H9 (cell line): ENCODE measurements around the gene TTN. TPM values are rescaled to one million over a fixed set of nuclear protein-coding genes. Genes with fewer than 3 reads are reported as not detected.

Experiments used
- DNase-seq: peaks from one replicate; pipeline ENCODE4 v3.0.0-alpha.2; 2017
- H2AFZ ChIP-seq: one replicate; pipeline ENCODE4 v1.6.1; 2013; ENCODE audit warnings: mild to moderate bottlenecking, low read length, control low read depth, moderate library complexity
- H2AK5ac ChIP-seq: 2 replicates; pipeline ENCODE4 v1.6.1; 2013; ENCODE audit warnings: low read length, control low read depth, mixed read lengths; ENCODE audit not compliant: insufficient read length
- H2BK120ac ChIP-seq: one replicate; pipeline ENCODE4 v1.6.1; 2013; ENCODE audit warnings: low read depth, mild to moderate bottlenecking, low read length, control low read depth, inconsistent platforms; ENCODE audit not compliant: poor library complexity, severe bottlenecking
- H2BK12ac ChIP-seq: 2 replicates; pipeline ENCODE4 v1.6.1; 2013; ENCODE audit warnings: low read length, control low read depth, mixed read lengths, low read depth; ENCODE audit not compliant: insufficient read length
- H2BK15ac ChIP-seq: 2 replicates; pipeline ENCODE4 v1.6.1; 2013; ENCODE audit warnings: low read depth, low read length, control low read depth
- H2BK20ac ChIP-seq: one replicate; pipeline ENCODE4 v1.6.1; 2013; ENCODE audit warnings: low read depth, mild to moderate bottlenecking, low read length, control low read depth, inconsistent platforms; ENCODE audit not compliant: poor library complexity, severe bottlenecking
- H2BK5ac ChIP-seq: 2 replicates; pipeline ENCODE4 v1.6.1; 2013; ENCODE audit warnings: low read length, control low read depth, mixed read lengths; ENCODE audit not compliant: insufficient read length
- H3K14ac ChIP-seq: 2 replicates; pipeline ENCODE4 v1.6.1; 2013; ENCODE audit warnings: low read length, control low read depth; ENCODE audit not compliant: insufficient read depth
- H3K18ac ChIP-seq: 2 replicates; pipeline ENCODE4 v1.6.1; 2013; ENCODE audit warnings: low read depth, mild to moderate bottlenecking, mixed read lengths, low read length, control low read depth; ENCODE audit not compliant: insufficient read length
- H3K23ac ChIP-seq: 2 replicates; pipeline ENCODE4 v1.6.1; 2013; ENCODE audit warnings: low read length, control low read depth, mixed read lengths, low read depth; ENCODE audit not compliant: insufficient read length
- H3K23me2 ChIP-seq: 2 replicates; pipeline ENCODE4 v1.6.1; 2013; ENCODE audit warnings: low read depth, mild to moderate bottlenecking, mixed read lengths, low read length, control low read depth; ENCODE audit not compliant: insufficient read length, poor library complexity, severe bottlenecking
- H3K27ac ChIP-seq: 2 replicates; pipeline ENCODE4 v1.5.1; 2013; ENCODE audit warnings: low read length, control low read depth, mixed read lengths, low read depth; ENCODE audit not compliant: insufficient read length
- H3K27me3 ChIP-seq: 2 replicates; pipeline ENCODE4 v1.6.1; 2013; ENCODE audit warnings: low read length, control low read depth, inconsistent platforms; ENCODE audit not compliant: insufficient read depth
- H3K4ac ChIP-seq: 2 replicates; pipeline ENCODE4 v1.6.1; 2013; ENCODE audit warnings: low read depth, mild to moderate bottlenecking, control low read depth, inconsistent platforms, low read length, moderate library complexity
- H3K4me1 ChIP-seq: 2 replicates; pipeline ENCODE4 v1.6.1; 2013; ENCODE audit warnings: low read length, control low read depth, inconsistent platforms; ENCODE audit not compliant: insufficient read depth
- H3K4me2 ChIP-seq: 2 replicates; pipeline ENCODE4 v1.6.1; 2013; ENCODE audit warnings: low read length, control low read depth, mixed read lengths; ENCODE audit not compliant: insufficient read length, insufficient read depth
- H3K56ac ChIP-seq: 2 replicates; pipeline ENCODE4 v1.6.1; 2013; ENCODE audit warnings: low read depth, mild to moderate bottlenecking, mixed read lengths, low read length, control low read depth; ENCODE audit not compliant: insufficient read length
- H3K79me1 ChIP-seq: 2 replicates; pipeline ENCODE4 v1.6.1; 2013; ENCODE audit warnings: low read depth, mild to moderate bottlenecking, moderate library complexity, low read length, control low read depth, inconsistent platforms; ENCODE audit not compliant: insufficient read depth, poor library complexity, severe bottlenecking
- H3K79me2 ChIP-seq: 2 replicates; pipeline ENCODE4 v1.6.1; 2013; ENCODE audit warnings: low read length, control low read depth, inconsistent platforms; ENCODE audit not compliant: insufficient read depth
- H3K9ac ChIP-seq: 2 replicates; pipeline ENCODE4 v1.6.1; 2013; ENCODE audit warnings: low read length, control low read depth, mixed read lengths; ENCODE audit not compliant: insufficient read length; ENCODE audit errors: extremely low read depth
- H3K9me3 ChIP-seq: one replicate; pipeline ENCODE4 v1.6.1; 2013; ENCODE audit warnings: low read depth, low read length, inconsistent platforms; ENCODE audit not compliant: control insufficient read depth
- H3T11ph ChIP-seq: one replicate; pipeline ENCODE4 v1.6.1; 2013; ENCODE audit warnings: mild to moderate bottlenecking, low read length, control low read depth, inconsistent platforms
- H4K20me1 ChIP-seq: one replicate; pipeline ENCODE4 v1.6.1; 2013; ENCODE audit not compliant: control insufficient read depth, insufficient read length, insufficient read depth
- H4K5ac ChIP-seq: 2 replicates; pipeline ENCODE4 v1.6.1; 2013; ENCODE audit warnings: low read depth, mild to moderate bottlenecking, mixed read lengths, low read length, control low read depth; ENCODE audit not compliant: insufficient read length
- H4K8ac ChIP-seq: replicated peaks from 2 replicates; pipeline ENCODE4 v1.6.1; 2013; ENCODE audit warnings: low read length, control low read depth, mixed read lengths, low read depth; ENCODE audit not compliant: insufficient read length
- H4K91ac ChIP-seq: 2 replicates; pipeline ENCODE4 v1.6.1; 2013; ENCODE audit warnings: low read depth, mild to moderate bottlenecking, moderate library complexity, mixed read lengths, low read length, control low read depth; ENCODE audit not compliant: insufficient read length
- H3K27ac Mint-ChIP-seq, 3 experiments: 2 replicates in 2 of 3; 3 replicates in 1 of 3; pipeline ENCODE4 v1.8.0; 2020 to 2021; ENCODE audit warnings: mixed read lengths in 3 of 3, mild to moderate bottlenecking in 1 of 3, moderate library complexity in 1 of 3
- H3K27me3 Mint-ChIP-seq: 2 replicates; pipeline ENCODE4 v1.8.0; 2021; ENCODE audit warnings: low read depth, mild to moderate bottlenecking, moderate library complexity, mixed read lengths
- H3K36me3 Mint-ChIP-seq, 3 experiments: 2 replicates in 2 of 3; 3 replicates in 1 of 3; pipeline ENCODE4 v1.8.0; 2020 to 2021; ENCODE audit warnings: low read depth in 3 of 3, mixed read lengths in 3 of 3; ENCODE audit not compliant: insufficient read depth in 1 of 3
- H3K4me1 Mint-ChIP-seq, 2 experiments: 2 replicates each; pipeline ENCODE4 v1.8.0; 2020; ENCODE audit warnings: mixed read lengths in 2 of 2
- H3K4me3 Mint-ChIP-seq, 2 experiments: 2 replicates in 1 of 2; 3 replicates in 1 of 2; pipeline ENCODE4 v1.8.0; 2020 to 2021; ENCODE audit warnings: mild to moderate bottlenecking in 2 of 2, mixed read lengths in 2 of 2, moderate library complexity in 1 of 2
- H3K9me3 Mint-ChIP-seq, 2 experiments: 2 replicates in 1 of 2; 3 replicates in 1 of 2; pipeline ENCODE4 v1.8.0; 2020; ENCODE audit warnings: mild to moderate bottlenecking in 2 of 2, mixed read lengths in 2 of 2, moderate library complexity in 1 of 2
- WGBS: extraction: QIAGEN DNeasy Blood & Tissue Kit; methylation state at CpG from one replicate; pipeline ENCODE4 v1.1.7; 2013; ENCODE audit warnings: missing lambda C conversion rate, low lambda C conversion rate, mixed read lengths; ENCODE audit not compliant: insufficient read length; ENCODE audit errors: extremely low coverage; 5-methylcytosine and 5-hydroxymethylcytosine counted together
- total RNA-seq: library from RNA; stranded (reverse); gene quantifications from 2 replicates; pipeline ENCODE4 v1.2.1, GENCODE V29; 2021
- TF ChIP-seq, protein P1 (sequence below): fragments of 200-600 bp; sonication (generic); conservative IDR thresholded peaks from 3 replicates; pipeline ENCODE4 v1.8.0; 2021; ENCODE audit warnings: antibody characterized with exemption, mild to moderate bottlenecking

TTN gene
- total RNA-seq, 1 experiment from 2014 or later, result 0.70 TPM

DNA sequence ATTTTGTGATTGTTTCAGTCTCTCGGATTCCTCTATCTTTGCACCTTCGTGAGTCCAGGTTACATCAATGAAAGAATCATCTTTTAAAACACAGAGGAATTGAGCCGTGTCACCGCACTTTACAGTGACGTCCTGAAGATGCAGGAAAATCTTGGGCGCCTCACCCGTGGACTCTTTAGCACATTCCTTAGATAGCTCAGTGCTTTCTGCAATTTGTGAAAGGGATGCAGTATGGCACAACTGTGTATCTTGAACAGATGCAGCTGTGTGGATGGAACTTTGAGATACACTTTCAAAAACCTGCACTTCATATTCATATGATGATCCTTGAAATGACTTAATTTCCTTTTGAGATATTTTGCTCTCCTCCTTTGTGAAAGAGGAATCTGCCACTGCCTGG lies 50.9 kb downstream of the TTN start:
- Histone ChIP-seq H3K23ac (no peak overlapping the region), H3K9me3 (no peaks in the 10 kb centered on the region), H4K91ac (no peak overlapping the region), H2BK12ac (no peak overlapping the region), H3K9ac (no peak overlapping the region), H3K27ac (no peak overlapping the region), H2BK20ac (no peak overlapping the region), H3K4me2 (no peak overlapping the region), H4K5ac (no peak overlapping the region), H4K20me1 (no peaks in the 10 kb centered on the region), H3K79me1 (no peaks in the 10 kb centered on the region), H3K4ac (no peak overlapping the region), H3T11ph (no peak overlapping the region), H2AFZ (no peak overlapping the region), H4K8ac (no peak overlapping the region), H3K56ac (no peak overlapping the region), H3K18ac (no peak overlapping the region), H2BK5ac (no peak overlapping the region), H3K14ac (no peak overlapping the region), H2AK5ac (no peak overlapping the region), H2BK15ac (no peak overlapping the region), H3K27me3 (no peaks in the 10 kb centered on the region), H3K4me1 (no peaks in the 10 kb centered on the region), H3K23me2 (no peaks in the 10 kb centered on the region), H3K79me2 (no peaks in the 10 kb centered on the region), H2BK120ac (no peak overlapping the region)
- no peak overlapping the region for H3K4me3 Mint-ChIP-seq
- no peaks in the 10 kb centered on the region for H3K36me3 Mint-ChIP-seq
- H3K27me3 Mint-ChIP-seq, result no peaks in the 10 kb centered on the region
- no peak overlapping the region for H3K27ac Mint-ChIP-seq
- DNase-seq, result no peak
- TF ChIP-seq, protein P1, sequence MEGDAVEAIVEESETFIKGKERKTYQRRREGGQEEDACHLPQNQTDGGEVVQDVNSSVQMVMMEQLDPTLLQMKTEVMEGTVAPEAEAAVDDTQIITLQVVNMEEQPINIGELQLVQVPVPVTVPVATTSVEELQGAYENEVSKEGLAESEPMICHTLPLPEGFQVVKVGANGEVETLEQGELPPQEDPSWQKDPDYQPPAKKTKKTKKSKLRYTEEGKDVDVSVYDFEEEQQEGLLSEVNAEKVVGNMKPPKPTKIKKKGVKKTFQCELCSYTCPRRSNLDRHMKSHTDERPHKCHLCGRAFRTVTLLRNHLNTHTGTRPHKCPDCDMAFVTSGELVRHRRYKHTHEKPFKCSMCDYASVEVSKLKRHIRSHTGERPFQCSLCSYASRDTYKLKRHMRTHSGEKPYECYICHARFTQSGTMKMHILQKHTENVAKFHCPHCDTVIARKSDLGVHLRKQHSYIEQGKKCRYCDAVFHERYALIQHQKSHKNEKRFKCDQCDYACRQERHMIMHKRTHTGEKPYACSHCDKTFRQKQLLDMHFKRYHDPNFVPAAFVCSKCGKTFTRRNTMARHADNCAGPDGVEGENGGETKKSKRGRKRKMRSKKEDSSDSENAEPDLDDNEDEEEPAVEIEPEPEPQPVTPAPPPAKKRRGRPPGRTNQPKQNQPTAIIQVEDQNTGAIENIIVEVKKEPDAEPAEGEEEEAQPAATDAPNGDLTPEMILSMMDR, result no peak
- H3K4me1 Mint-ChIP-seq, result no peaks in the 10 kb centered on the region
- no peaks in the 10 kb centered on the region for H3K9me3 Mint-ChIP-seq
- WGBS, result no CpG with 5 or more reads among the region's 7 CpGs
